HL-60/S4 treated with phorbol 12-myristate 13-acetate at 8.2 ng/mL for 4 days and 3 days (cell line): Measurements from ENCODE around the gene PRR36.

ENCODE experiments used
- in situ Hi-C: fragments of 300-500 bp; cut with MboI; formaldehyde crosslinking; loops from 2 replicates; pipeline ENCODE4 v1.15.0; 2022; ENCODE audit warnings: low sequenced_read_pairs

PRR36 gene

GRCh38 chr19:7846155-7846646, 28.0 kb downstream of the PRR36 start:
- in situ Hi-C loops: no loop called here

- in situ Hi-C loops: no loop called here
Observed at GRCh38 chr19:7845390-7846154, 28.6 kb downstream of the PRR36 start.

- in situ Hi-C loops: no loop called here
Observed at GRCh38 chr19:7844951-7845350, 29.2 kb downstream of the PRR36 start.

GRCh38 chr19:7844405-7844804, 29.8 kb downstream of the PRR36 start:
- in situ Hi-C loops: no loop called here

- in situ Hi-C loops: no loop called here
Observed at GRCh38 chr19:7843521-7843920, 30.7 kb downstream of the PRR36 start.

GRCh38 chr19:7842661-7843294, 31.4 kb downstream of the PRR36 start:
- in situ Hi-C loops: no loop called here

GRCh38 chr19:7841751-7842660, 32.2 kb downstream of the PRR36 start:
- in situ Hi-C loops: no loop called here

- in situ Hi-C loops: no loop called here
Observed at GRCh38 chr19:7840629-7841028, 33.6 kb downstream of the PRR36 start.

- in situ Hi-C loops: no loop called here
Observed at GRCh38 chr19:7839476-7839875, 34.7 kb downstream of the PRR36 start.

- in situ Hi-C loops: no loop called here
Observed at GRCh38 chr19:7833225-7834099, 40.7 kb downstream of the PRR36 start.

- in situ Hi-C loops: no loop called here
Observed at GRCh38 chr19:7832781-7833180, 41.4 kb downstream of the PRR36 start.

- in situ Hi-C loops: no loop called here
Observed at GRCh38 chr19:7832009-7832408, 42.2 kb downstream of the PRR36 start.

GRCh38 chr19:7831452-7831851, 42.7 kb downstream of the PRR36 start:
- in situ Hi-C loops: no loop called here

GRCh38 chr19:7830823-7831222, 43.4 kb downstream of the PRR36 start:
- in situ Hi-C loops: no loop called here

- in situ Hi-C loops: no loop called here
Observed at GRCh38 chr19:7830272-7830771, 43.9 kb downstream of the PRR36 start.

GRCh38 chr19:7829561-7830271, 44.5 kb downstream of the PRR36 start, which contains the start of gene EVI5L:
EVI5L (plus strand) TSS chr19:7830218; CDS start chr19:7846543, 16,325 bp downstream.
- in situ Hi-C loops: no loop called here

GRCh38 chr19:7829166-7829520, 45.0 kb downstream of the PRR36 start:
- in situ Hi-C loops: no loop called here

GRCh38 chr19:7823686-7824301, 50.4 kb downstream of the PRR36 start:
- in situ Hi-C loops: loop anchor here (25.0 kb wide), 1 partner anchor 461 kb away; no protein-coding TSS in a partner anchor
